ENCODE results near the gene FN3KRP.
A peak's percentile ranks its signal among the peaks of the same experiment; 100 is the strongest.
"Not testable (repeated sequence)": the region's sequence is repeated elsewhere in the genome, so short reads cannot be mapped to it uniquely, and the experiment has no call there.

Gene FN3KRP

GRCh38 chr17:82743344-82744219 is 27.1 kb downstream of the FN3KRP start:
- Histone ChIP-seq H3K27ac (ENCODE audit: low read depth, low read length) (no peak overlapping the region), H3K4me3 (ENCODE audit: low read depth in 1 of 5, low read length in 5 of 5) (no peak overlapping the region), H3K9me3 (ENCODE audit: control insufficient read depth in 5 of 5, low read length in 5 of 5) (peaks cover 0 to 16% (median 5%) of the 10 kb centered on the region in 5 donors), H3K9ac (ENCODE audit: low read length in 5 of 5) (no peak overlapping the region), H3K36me3 (ENCODE audit: control insufficient read depth in 5 of 5, insufficient read depth in 5 of 5, low read length in 5 of 5) (peaks cover 11 to 42% (median 32%) of the 10 kb centered on the region in 5 donors), H3K27me3 (ENCODE audit: control insufficient read depth in 5 of 5, insufficient read depth in 4 of 5, low read length in 5 of 5) (no peaks in the 10 kb centered on the region), H3K4me1 (ENCODE audit: control insufficient read depth in 5 of 5, insufficient read depth in 5 of 5, low read length in 5 of 5) (peaks cover 0 to under 1% (median 0%) of the 10 kb centered on the region in 5 donors)

- H3K4me1 ChIP-seq (ENCODE audit: control insufficient read depth in 5 of 5, insufficient read depth in 5 of 5, low read length in 5 of 5); H3K27me3 ChIP-seq (ENCODE audit: control insufficient read depth in 5 of 5, insufficient read depth in 4 of 5, low read length in 5 of 5); H3K4me3 ChIP-seq (ENCODE audit: low read depth in 1 of 5, low read length in 5 of 5); H3K27ac ChIP-seq (ENCODE audit: low read depth, low read length); H3K9ac ChIP-seq (ENCODE audit: low read length in 5 of 5): not testable (repeated sequence)
- H3K36me3 ChIP-seq (ENCODE audit: control insufficient read depth in 5 of 5, insufficient read depth in 5 of 5, low read length in 5 of 5), result peaks cover 11 to 43% (median 32%) of the 10 kb centered on the region in 5 donors
- peaks cover 0 to 16% (median 5%) of the 10 kb centered on the region in 5 donors for H3K9me3 ChIP-seq (ENCODE audit: control insufficient read depth in 5 of 5, low read length in 5 of 5)
Measured at GRCh38 chr17:82744736-82745135, 28.2 kb downstream of the FN3KRP start.

- no peak overlapping the region for H3K4me3 ChIP-seq (ENCODE audit: low read depth in 1 of 5, low read length in 5 of 5)
- peaks cover 0 to 16% (median 5%) of the 10 kb centered on the region in 5 donors for H3K9me3 ChIP-seq (ENCODE audit: control insufficient read depth in 5 of 5, low read length in 5 of 5)
- no peak overlapping the region for H3K9ac ChIP-seq (ENCODE audit: low read length in 5 of 5)
- H3K27me3 ChIP-seq (ENCODE audit: control insufficient read depth in 5 of 5, insufficient read depth in 4 of 5, low read length in 5 of 5), result no peaks in the 10 kb centered on the region
- H3K36me3 ChIP-seq (ENCODE audit: control insufficient read depth in 5 of 5, insufficient read depth in 5 of 5, low read length in 5 of 5), result peaks cover 9 to 35% (median 26%) of the 10 kb centered on the region in 5 donors
- H3K4me1 ChIP-seq (ENCODE audit: control insufficient read depth in 5 of 5, insufficient read depth in 5 of 5, low read length in 5 of 5), result no peaks in the 10 kb centered on the region
- no peak overlapping the region for H3K27ac ChIP-seq (ENCODE audit: low read depth, low read length)
Measured at GRCh38 chr17:82745524-82745923, 29.0 kb downstream of the FN3KRP start.

- Histone ChIP-seq H3K27ac (ENCODE audit: low read depth, low read length) (no peak overlapping the region), H3K27me3 (ENCODE audit: control insufficient read depth in 5 of 5, insufficient read depth in 4 of 5, low read length in 5 of 5) (no peaks in the 10 kb centered on the region), H3K9me3 (ENCODE audit: control insufficient read depth in 5 of 5, low read length in 5 of 5) (peaks cover 0 to 6% (median 4%) of the 10 kb centered on the region in 5 donors), H3K4me3 (ENCODE audit: low read depth in 1 of 5, low read length in 5 of 5) (no peak overlapping the region), H3K4me1 (ENCODE audit: control insufficient read depth in 5 of 5, insufficient read depth in 5 of 5, low read length in 5 of 5) (peaks cover 0 to 14% (median 13%) of the 10 kb centered on the region in 5 donors), H3K36me3 (ENCODE audit: control insufficient read depth in 5 of 5, insufficient read depth in 5 of 5, low read length in 5 of 5) (peaks cover 0 to 4% (median 2%) of the 10 kb centered on the region in 5 donors), H3K9ac (ENCODE audit: low read length in 5 of 5) (no peak overlapping the region)
Measured at GRCh38 chr17:82748756-82749155, 32.2 kb downstream of the FN3KRP start.

GRCh38 chr17:82750241-82750908 is 33.9 kb downstream of the FN3KRP start:
- H3K4me3 ChIP-seq (ENCODE audit: low read depth in 1 of 5, low read length in 5 of 5), result no peak overlapping the region
- peaks cover 0 to 3% (median 0%) of the 10 kb centered on the region in 5 donors for H3K36me3 ChIP-seq (ENCODE audit: control insufficient read depth in 5 of 5, insufficient read depth in 5 of 5, low read length in 5 of 5)
- no peak overlapping the region for H3K9ac ChIP-seq (ENCODE audit: low read length in 5 of 5)
- no peak overlapping the region for H3K27ac ChIP-seq (ENCODE audit: low read depth, low read length)
- H3K4me1 ChIP-seq (ENCODE audit: control insufficient read depth in 5 of 5, insufficient read depth in 5 of 5, low read length in 5 of 5), result peaks cover 0 to 14% (median 13%) of the 10 kb centered on the region in 5 donors
- H3K9me3 ChIP-seq (ENCODE audit: control insufficient read depth in 5 of 5, low read length in 5 of 5), result peaks cover 0 to 6% (median 4%) of the 10 kb centered on the region in 5 donors
- H3K27me3 ChIP-seq (ENCODE audit: control insufficient read depth in 5 of 5, insufficient read depth in 4 of 5, low read length in 5 of 5), result no peaks in the 10 kb centered on the region

- no peak overlapping the region for H3K9ac ChIP-seq (ENCODE audit: low read length in 5 of 5)
- peaks cover 0 to 5% (median 2%) of the 10 kb centered on the region in 5 donors for H3K9me3 ChIP-seq (ENCODE audit: control insufficient read depth in 5 of 5, low read length in 5 of 5)
- peak overlapping the region in 4 of 5 donors; percentile 55 to 62 (median 60) for H3K4me3 ChIP-seq (ENCODE audit: low read depth in 1 of 5, low read length in 5 of 5)
- H3K4me1 ChIP-seq (ENCODE audit: control insufficient read depth in 5 of 5, insufficient read depth in 5 of 5, low read length in 5 of 5), result peaks cover 0 to 14% (median 13%) of the 10 kb centered on the region in 5 donors
- H3K36me3 ChIP-seq (ENCODE audit: control insufficient read depth in 5 of 5, insufficient read depth in 5 of 5, low read length in 5 of 5), result peaks cover 0 to 5% (median 0%) of the 10 kb centered on the region in 5 donors
- H3K27me3 ChIP-seq (ENCODE audit: control insufficient read depth in 5 of 5, insufficient read depth in 4 of 5, low read length in 5 of 5), result no peaks in the 10 kb centered on the region
- no peak overlapping the region for H3K27ac ChIP-seq (ENCODE audit: low read depth, low read length)
Measured at GRCh38 chr17:82751171-82751570, 34.7 kb downstream of the FN3KRP start.

- no peaks in the 10 kb centered on the region for H3K27me3 ChIP-seq (ENCODE audit: control insufficient read depth in 5 of 5, insufficient read depth in 4 of 5, low read length in 5 of 5)
Measured at GRCh38 chr17:82751571-82752370, 35.3 kb downstream of the FN3KRP start, which contains the start of gene TBCD. TSS of gene TBCD (plus strand) at chr17:82752065. CDS start at chr17:82752194, 129 bp downstream.

GRCh38 chr17:82752371-82753200 is 36.1 kb downstream of the FN3KRP start:
- peaks cover 0 to 14% (median 13%) of the 10 kb centered on the region in 5 donors for H3K4me1 ChIP-seq (ENCODE audit: control insufficient read depth in 5 of 5, insufficient read depth in 5 of 5, low read length in 5 of 5)
- peak overlapping the region; percentile 22 to 90 (median 75) for H3K4me3 ChIP-seq (ENCODE audit: low read depth in 1 of 5, low read length in 5 of 5)
- H3K36me3 ChIP-seq (ENCODE audit: control insufficient read depth in 5 of 5, insufficient read depth in 5 of 5, low read length in 5 of 5), result peaks cover 0 to 7% (median 0%) of the 10 kb centered on the region in 5 donors
- no peaks in the 10 kb centered on the region for H3K27me3 ChIP-seq (ENCODE audit: control insufficient read depth in 5 of 5, insufficient read depth in 4 of 5, low read length in 5 of 5)
- H3K9me3 ChIP-seq (ENCODE audit: control insufficient read depth in 5 of 5, low read length in 5 of 5), result no peaks in the 10 kb centered on the region
- H3K9ac ChIP-seq (ENCODE audit: low read length in 5 of 5), result peak overlapping the region in 4 of 5 donors; percentile 31 to 74 (median 65)
- H3K27ac ChIP-seq (ENCODE audit: low read depth, low read length), result peak overlapping the region; percentile 62

More at GRCh38 chr17:82751571-82752370, 35.3 kb downstream of the FN3KRP start, which contains the start of gene TBCD:
- Histone ChIP-seq H3K4me3 (ENCODE audit: low read depth in 1 of 5, low read length in 5 of 5) (peak within 1 kb of the TSS in 4 of 5 donors; percentile 72 to 90 (median 81)), H3K9me3 (ENCODE audit: control insufficient read depth in 5 of 5, low read length in 5 of 5) (peaks cover 0 to 4% (median 2%) of the 10 kb centered on the region in 5 donors), H3K36me3 (ENCODE audit: control insufficient read depth in 5 of 5, insufficient read depth in 5 of 5, low read length in 5 of 5) (peaks cover 0 to 7% (median 0%) of the 10 kb centered on the region in 5 donors), H3K4me1 (ENCODE audit: control insufficient read depth in 5 of 5, insufficient read depth in 5 of 5, low read length in 5 of 5) (peaks cover 0 to 14% (median 13%) of the 10 kb centered on the region in 5 donors), H3K27ac (ENCODE audit: low read depth, low read length) (peak within 1 kb of the TSS; percentile 62), H3K9ac (ENCODE audit: low read length in 5 of 5) (peak within 1 kb of the TSS in 4 of 5 donors; percentile 31 to 74 (median 65))

GRCh38 chr17:82753201-82753464 is 36.6 kb downstream of the FN3KRP start:
- Histone ChIP-seq H3K9me3 (ENCODE audit: control insufficient read depth in 5 of 5, low read length in 5 of 5) (no peaks in the 10 kb centered on the region), H3K27ac (ENCODE audit: low read depth, low read length) (no peak overlapping the region), H3K27me3 (ENCODE audit: control insufficient read depth in 5 of 5, insufficient read depth in 4 of 5, low read length in 5 of 5) (no peaks in the 10 kb centered on the region), H3K4me1 (ENCODE audit: control insufficient read depth in 5 of 5, insufficient read depth in 5 of 5, low read length in 5 of 5) (peaks cover 0 to 14% (median 13%) of the 10 kb centered on the region in 5 donors), H3K9ac (ENCODE audit: low read length in 5 of 5) (peak overlapping the region in 2 of 5 donors; percentile 60 to 74), H3K4me3 (ENCODE audit: low read depth in 1 of 5, low read length in 5 of 5) (peak overlapping the region in 4 of 5 donors; percentile 22 to 90 (median 74)), H3K36me3 (ENCODE audit: control insufficient read depth in 5 of 5, insufficient read depth in 5 of 5, low read length in 5 of 5) (peaks cover 0 to 7% (median 0%) of the 10 kb centered on the region in 5 donors)

Data from subcutaneous abdominal adipose tissue (tissue), 5 donors.